Body of pancreas (tissue), 4 donors: ENCODE data around the gene FGF3. TPM values are rescaled to one million over a fixed set of nuclear protein-coding genes. Genes with fewer than 3 reads are reported as not detected.
"Not testable (repeated sequence)": the region's sequence is repeated elsewhere in the genome, so short reads cannot be mapped to it uniquely, and the experiment has no call there.

Experiments used
- ATAC-seq: fragments of 150-250 bp; one replicate; pipeline ENCODE4 v1.9.1; 2016
- DNase-seq, 4 donors: peaks; one replicate each; pipeline ENCODE4 v3.0.0-alpha.2; 2019
- H3K27ac ChIP-seq, 4 donors: fragments of 200-600 bp; sonication (generic); 1 replicate in 3 of 4; 2 replicates in 1 of 4; pipeline versions ENCODE4 v1.5.1 to v1.6.1; 2016 to 2019; ENCODE audit warnings: mild to moderate bottlenecking in 1 of 4, mixed read lengths in 1 of 4, moderate library complexity in 1 of 4
- H3K27me3 ChIP-seq, 2 donors: fragments of 200-600 bp; sonication (generic); one replicate each; pipeline ENCODE4 v1.6.0; 2016; ENCODE audit warnings: mild to moderate bottlenecking in 1 of 2
- H3K36me3 ChIP-seq, 2 donors: fragments of 200-600 bp; sonication (generic); replicated peaks in 1 of 2; 2 replicates each; pipeline ENCODE4 v1.5.1; 2016; ENCODE audit warnings: low read depth in 2 of 2; ENCODE audit not compliant: insufficient read depth in 1 of 2
- H3K4me1 ChIP-seq: fragments of 200-600 bp; sonication (generic); one replicate; pipeline ENCODE4 v1.6.0; 2016
- H3K4me3 ChIP-seq, 2 donors: fragments of 200-600 bp; sonication (generic); 1 replicate in 1 of 2; 2 replicates in 1 of 2; pipeline ENCODE4 v1.5.1; 2016 to 2019
- H3K9me3 ChIP-seq, 3 donors: fragments of 200-600 bp; sonication (generic); 1 replicate in 2 of 3; 2 replicates in 1 of 3; pipeline ENCODE4 v1.5.1; 2016
- CTCF ChIP-seq, 7 experiments: fragments of 450-650 bp in 4 of 7; fragments of 200-600 bp in 3 of 7; sonication (generic) in 3 of 7; IDR thresholded peaks; one replicate each; pipeline ENCODE4 v1.5.1; 2016 to 2019; ENCODE audit warnings: antibody characterized with exemption in 7 of 7
- POLR2A ChIP-seq, 3 donors: fragments of 450-650 bp; IDR thresholded peaks; one replicate each; pipeline ENCODE4 v1.6.1; 2016; ENCODE audit warnings: antibody characterized with exemption in 3 of 3, mild to moderate bottlenecking in 2 of 3
- WGBS, 2 donors: methylation state at CpG; one replicate each; pipeline ENCODE4 v1.1.5; 2017; 5-methylcytosine and 5-hydroxymethylcytosine counted together
- intact Hi-C: fragments of 100-400 bp; cut with DNase I; formaldehyde crosslinking; loops from one replicate; pipeline ENCODE4 v1.15.1; 2023
- total RNA-seq, 2 donors: library from RNA; depleted of rRNA; stranded (reverse); fragments of >200 nt; gene quantifications; one replicate each; pipeline ENCODE4 v1.1.0, GENCODE V29; 2016

Gene FGF3
- total RNA-seq, 2 donors from 2014 or later = not detected

GRCh38 chr11:69770540-69770939 is 48.7 kb downstream of the FGF3 start:
- no peaks in the 10 kb centered on the region for H3K36me3 ChIP-seq
- WGBS, 2 donors = 16 to 18% methylated on average over 5 of the region's 5 CpGs
- no peak overlapping the region for H3K4me3 ChIP-seq
- H3K4me1 ChIP-seq = no peaks in the 10 kb centered on the region
- intact Hi-C loops = no loop called here
- TF ChIP-seq CTCF (IDR thresholded peaks at IDR 0.05) = no peak
- no peak for TF ChIP-seq POLR2A (IDR thresholded peaks at IDR 0.05)
- DNase-seq (no peak), ATAC-seq (no peak)
- H3K27me3 ChIP-seq = peaks cover 0 to 4% of the 10 kb centered on the region in 2 donors
- H3K27ac ChIP-seq = no peak overlapping the region
- no peaks in the 10 kb centered on the region for H3K9me3 ChIP-seq

- Histone ChIP-seq H3K9me3 (no peaks in the 10 kb centered on the region), H3K27ac (no peak overlapping the region), H3K27me3 (no peaks in the 10 kb centered on the region), H3K4me1 (no peaks in the 10 kb centered on the region), H3K4me3 (no peak overlapping the region), H3K36me3 (no peaks in the 10 kb centered on the region)
- TF ChIP-seq CTCF (IDR thresholded peaks at IDR 0.05) (no peak), POLR2A (IDR thresholded peaks at IDR 0.05) (no peak)
- ATAC-seq (no peak), DNase-seq (no peak)
- WGBS, 2 donors = 56 to 59% methylated on average over 10 of the region's 10 CpGs
- intact Hi-C loops = no loop called here
Observed at GRCh38 chr11:69765498-69765995, 53.7 kb downstream of the FGF3 start.

GRCh38 chr11:69764918-69765317 is 54.3 kb downstream of the FGF3 start:
- H3K4me1 ChIP-seq, ATAC-seq, H3K27ac ChIP-seq, H3K9me3 ChIP-seq, H3K36me3 ChIP-seq, DNase-seq, H3K4me3 ChIP-seq, H3K27me3 ChIP-seq, intact Hi-C loops: not testable (repeated sequence)
- 91% methylated on average over 7 of the region's 7 CpGs for WGBS, 2 donors

- ATAC-seq (no peak), DNase-seq (no peak)
- Histone ChIP-seq H3K4me1 (no peaks in the 10 kb centered on the region), H3K9me3 (no peaks in the 10 kb centered on the region), H3K36me3 (no peaks in the 10 kb centered on the region), H3K27me3 (no peaks in the 10 kb centered on the region), H3K27ac (no peak overlapping the region), H3K4me3 (no peak overlapping the region)
- WGBS, 2 donors = 37 to 50% methylated on average over 4 of the region's 4 CpGs
- intact Hi-C loops = no loop called here
- no peak for TF ChIP-seq CTCF (IDR thresholded peaks at IDR 0.05)
- TF ChIP-seq POLR2A (IDR thresholded peaks at IDR 0.05) = no peak
Observed at GRCh38 chr11:69760319-69760718, 58.9 kb downstream of the FGF3 start.

Other genes starting within 250 kb of the FGF3 start
- 100 to 1,000 TPM in 1 of 2 donors, 10 to 100 TPM in 1; 90.3 to 201 TPM for gene CCND1, start 178.3 kb downstream of the FGF3 start, total RNA-seq
- 10 to 100 TPM; 13.0 to 26.7 TPM for gene LTO1, start 144.1 kb downstream of the FGF3 start, total RNA-seq
- gene FGF19, start 115.4 kb downstream of the FGF3 start, total RNA-seq = not detected
- not detected for gene FGF4, start 44.1 kb downstream of the FGF3 start, total RNA-seq